HG02938 (cell line): ENCODE data around the gene HDHD2.

Source experiments
- ATAC-seq: cut with Tn5 transposase; IDR thresholded peaks from one replicate; pipeline ENCODE4 v1.9.1; 2021; ENCODE audit warnings: mild to moderate bottlenecking, moderate library complexity; ENCODE audit not compliant: unreplicated experiment

HDHD2 gene

GRCh38 chr18:47149457-47150028 is 757 bp downstream of the HDHD2 start:
- ATAC-seq = no peak

DNA sequence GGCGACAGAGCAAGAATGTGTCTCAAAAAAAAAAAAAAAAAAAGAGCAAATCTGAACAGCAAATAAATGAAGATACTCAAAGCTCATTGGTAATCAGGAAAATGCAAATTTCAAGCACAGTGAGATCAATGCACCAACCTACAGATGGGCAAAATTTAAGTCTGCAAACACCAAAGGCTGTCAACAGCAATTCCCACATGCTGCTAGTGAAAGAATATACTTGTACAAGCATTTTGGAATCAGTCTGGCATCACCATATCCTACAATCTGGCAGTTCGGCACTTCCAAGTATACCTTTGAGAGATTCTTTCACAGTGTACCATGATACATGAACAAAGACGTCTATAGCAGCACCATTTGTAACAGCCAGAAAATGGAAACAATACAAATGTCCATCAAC is 4.1 kb downstream of the HDHD2 start:
- no peak for ATAC-seq

DNA sequence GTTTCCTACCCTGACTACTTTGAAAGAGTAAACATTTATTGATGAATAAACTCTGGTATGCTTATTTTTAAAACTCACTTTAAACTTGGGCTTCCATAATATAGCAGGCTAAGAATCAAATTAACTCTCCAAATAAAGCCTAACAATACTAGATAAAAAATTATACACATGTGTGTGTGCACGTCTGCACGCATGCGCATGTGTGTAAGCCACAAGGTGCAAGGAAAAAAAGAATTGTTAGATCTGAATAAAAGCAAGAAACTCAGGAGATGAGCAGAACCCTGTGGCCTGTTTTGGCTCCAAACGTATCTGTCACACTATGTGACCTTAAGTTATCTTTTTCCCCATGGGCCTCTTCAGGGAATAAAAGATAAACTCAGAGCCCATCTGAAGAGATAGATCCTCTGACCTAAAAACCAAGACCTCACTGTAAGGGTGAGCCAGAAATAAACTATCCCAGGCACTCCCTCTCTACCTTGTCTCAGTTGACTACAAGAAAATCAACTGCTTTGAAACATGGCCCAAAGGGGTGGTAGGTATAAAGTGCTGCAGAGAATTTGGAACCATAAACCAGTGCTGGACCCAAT is 6.3 kb downstream of the HDHD2 start:
- ATAC-seq = no peak

DNA sequence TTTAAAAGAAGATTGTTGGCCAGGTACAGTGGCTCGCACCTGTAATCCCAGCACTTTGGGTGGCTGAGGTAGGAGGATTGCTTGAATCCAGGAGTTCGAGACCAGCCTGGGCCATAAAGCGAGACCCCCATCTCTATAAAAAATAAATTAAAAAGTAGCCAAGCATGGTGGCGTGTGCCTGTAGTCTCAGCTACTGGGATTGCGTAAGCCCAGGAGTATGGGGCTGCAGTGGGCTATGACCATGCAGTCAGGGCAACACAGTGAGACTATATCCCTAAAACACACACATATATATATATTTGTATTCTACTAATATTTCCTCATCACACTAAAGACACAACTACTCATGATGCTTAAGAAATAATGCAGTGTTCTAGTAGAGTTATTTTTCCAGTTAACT is 7.1 kb downstream of the HDHD2 start:
- ATAC-seq = no peak

DNA sequence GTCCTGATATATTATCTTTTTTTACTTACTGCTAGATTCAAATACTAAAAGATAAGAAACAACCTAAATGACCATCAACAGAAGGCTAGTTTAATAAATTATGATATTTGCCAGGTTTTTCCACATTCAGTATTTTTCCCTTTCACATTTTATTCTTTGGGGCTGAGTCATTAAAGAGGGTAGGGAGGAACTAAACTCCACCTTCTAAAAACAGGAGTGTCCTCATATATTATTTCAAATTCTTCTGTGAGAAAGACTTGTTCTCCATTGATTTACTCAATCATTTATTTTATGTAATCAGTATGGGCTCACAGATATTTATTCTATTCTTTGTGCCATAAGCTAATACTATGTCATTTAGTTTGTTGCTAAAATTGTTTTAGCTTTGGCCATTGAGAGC is 9.0 kb downstream of the HDHD2 start:
- ATAC-seq = no peak

DNA sequence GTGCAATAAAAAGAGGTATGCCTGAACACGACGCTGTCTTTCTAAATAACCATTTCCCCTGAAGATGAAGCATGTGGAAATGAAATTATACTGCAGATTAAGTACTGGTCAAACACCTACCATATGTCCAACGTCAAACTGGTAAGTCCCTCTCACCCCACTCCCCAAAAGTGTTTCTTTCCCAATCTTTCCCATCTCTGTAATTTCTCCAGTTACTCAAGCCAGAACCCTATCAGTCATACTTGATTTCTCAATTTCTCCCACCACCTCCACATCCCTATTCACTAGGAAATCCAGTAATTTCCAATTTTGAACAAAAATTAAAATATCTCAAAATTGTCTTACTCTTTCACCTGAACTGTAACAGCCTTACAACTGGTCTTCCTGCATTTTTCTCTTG is 29.2 kb downstream of the HDHD2 start:
- no peak for ATAC-seq

DNA sequence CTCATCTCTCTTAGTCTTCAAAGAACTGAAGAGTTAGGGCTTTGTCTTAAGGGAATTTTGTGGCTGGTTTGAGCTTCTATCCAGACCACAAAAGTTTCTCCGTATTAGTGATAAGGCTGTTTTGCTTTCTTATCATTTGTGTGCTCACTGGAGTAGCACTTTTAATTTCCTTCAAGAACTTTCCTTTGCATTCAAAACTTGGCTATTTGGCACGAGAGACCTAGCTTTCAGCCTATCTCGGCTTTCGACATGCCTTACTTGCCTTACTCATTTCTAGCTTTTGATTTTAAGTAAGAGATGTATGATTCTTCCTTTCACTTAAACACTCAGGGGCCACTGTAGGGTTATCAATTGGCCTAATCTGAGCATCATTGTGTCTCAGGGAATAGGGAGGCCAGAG is 29.9 kb downstream of the HDHD2 start:
- peak; percentile 95 for ATAC-seq

DNA sequence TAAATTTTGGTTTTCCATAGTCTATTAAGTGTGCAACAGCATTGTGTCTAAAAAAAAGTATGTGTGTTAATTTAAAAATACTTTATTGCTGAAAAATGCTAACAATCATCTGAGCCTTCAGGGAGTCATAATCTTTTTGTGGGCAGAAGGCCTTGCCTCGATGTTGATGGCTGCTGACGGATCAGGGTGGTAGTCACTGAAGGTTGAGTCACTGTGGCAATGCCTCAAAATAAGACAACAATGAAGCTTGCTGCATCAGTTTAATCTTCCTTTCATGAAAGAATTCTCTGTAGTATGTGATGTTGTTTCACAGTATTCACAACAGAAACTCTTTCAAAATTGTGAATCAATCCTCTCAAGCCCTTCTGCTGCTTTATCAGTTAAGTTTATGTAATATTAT is 31.3 kb downstream of the HDHD2 start:
- ATAC-seq = no peak

- ATAC-seq = no peak
Measured at GRCh38 chr18:47115205-47115604, 35.1 kb downstream of the HDHD2 start.

GRCh38 chr18:47113796-47114540 is 36.3 kb downstream of the HDHD2 start:
- no peak for ATAC-seq

DNA sequence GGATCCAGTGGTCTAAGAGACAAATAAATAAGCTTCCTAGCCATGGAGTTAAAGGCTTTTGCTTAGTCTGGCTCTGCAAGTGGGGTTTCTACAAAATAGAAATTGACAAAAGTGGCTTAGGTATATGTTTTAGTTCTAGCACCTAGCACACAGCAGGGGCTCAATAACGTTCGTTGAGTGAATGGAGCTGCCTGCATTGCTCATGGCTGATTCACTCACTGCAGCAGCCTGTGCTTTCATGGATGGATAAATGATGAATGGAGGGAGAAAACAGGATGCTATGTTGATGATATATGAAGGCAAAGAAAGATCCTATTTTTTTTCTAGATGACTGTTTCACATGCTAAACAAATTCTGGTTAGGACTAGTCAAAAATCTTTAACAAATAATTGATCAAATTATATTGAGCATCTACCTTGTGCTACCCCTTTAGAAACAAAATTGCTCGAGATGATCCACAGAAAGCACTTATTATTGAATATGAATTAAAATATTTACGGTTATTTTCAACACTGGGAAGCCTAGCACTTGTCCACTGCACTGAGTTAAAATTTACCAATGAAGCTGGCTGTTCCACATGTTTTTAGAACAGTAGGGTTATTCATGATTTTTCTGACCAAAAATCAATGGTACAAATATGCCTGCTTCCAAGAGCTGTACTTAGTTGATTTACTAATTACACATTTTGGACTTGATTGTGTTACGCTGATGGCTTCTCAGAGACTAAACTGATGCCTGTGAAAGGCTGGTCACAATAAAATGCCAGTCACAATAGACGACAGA is 39.6 kb downstream of the HDHD2 start:
- no peak for ATAC-seq

DNA sequence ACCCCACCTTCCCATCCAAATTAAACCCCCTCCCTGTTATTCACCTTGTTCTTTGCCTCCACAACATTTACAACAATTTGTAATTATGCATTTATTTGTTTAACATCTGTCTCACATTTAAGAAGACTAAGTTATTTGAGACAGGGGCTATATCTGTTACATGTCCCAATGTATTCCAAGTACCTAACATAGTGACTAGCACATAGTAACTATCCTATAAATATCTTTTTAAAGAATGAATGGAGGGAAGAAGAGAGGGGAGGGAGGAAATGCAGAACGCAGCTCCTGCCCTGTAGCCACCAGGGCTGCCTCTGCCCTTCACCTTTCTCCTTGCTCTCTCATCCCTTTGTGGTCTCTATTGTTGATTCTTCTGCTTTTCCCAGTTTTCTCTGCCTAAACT is 40.6 kb downstream of the HDHD2 start:
- no peak for ATAC-seq

DNA sequence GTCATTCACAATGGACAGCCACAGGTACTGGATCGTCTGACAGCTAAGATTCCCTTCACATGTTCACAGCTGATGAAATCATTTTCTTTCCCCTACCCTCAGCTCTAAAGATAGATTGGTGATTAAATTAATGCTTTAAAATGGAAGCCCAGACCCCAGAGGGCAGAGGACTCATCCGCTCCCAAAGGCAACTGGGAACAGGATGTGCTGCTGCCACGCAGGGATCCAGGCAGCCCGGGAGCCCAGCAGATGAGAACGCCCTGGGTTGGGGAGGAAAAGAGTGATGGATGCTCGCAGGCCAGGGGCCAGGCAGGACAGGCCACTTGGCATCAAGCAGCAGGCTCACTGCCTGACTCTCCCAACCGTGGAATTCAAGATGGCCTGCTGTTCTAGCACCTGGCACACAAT is 41.3 kb downstream of the HDHD2 start:
- ATAC-seq = no peak

DNA sequence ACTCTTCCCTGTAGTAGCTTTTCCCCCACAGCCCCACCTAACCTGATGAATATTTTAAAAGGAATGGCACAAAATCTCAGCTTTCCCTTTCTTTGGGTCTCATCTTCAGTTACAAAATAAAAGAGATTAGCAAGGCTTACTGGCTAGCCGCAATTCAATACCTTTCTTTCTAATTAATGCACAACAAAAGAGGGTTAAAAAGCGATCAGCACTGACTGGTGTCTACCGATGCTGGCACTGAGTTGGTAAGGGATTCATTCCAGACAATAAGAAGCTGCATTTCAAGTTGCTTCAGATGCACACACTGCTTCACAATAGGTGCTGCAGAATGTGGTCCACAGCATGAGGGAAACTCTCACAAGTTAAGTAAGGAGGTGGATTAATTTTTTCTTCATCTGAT is 41.9 kb downstream of the HDHD2 start:
- no peak for ATAC-seq

DNA sequence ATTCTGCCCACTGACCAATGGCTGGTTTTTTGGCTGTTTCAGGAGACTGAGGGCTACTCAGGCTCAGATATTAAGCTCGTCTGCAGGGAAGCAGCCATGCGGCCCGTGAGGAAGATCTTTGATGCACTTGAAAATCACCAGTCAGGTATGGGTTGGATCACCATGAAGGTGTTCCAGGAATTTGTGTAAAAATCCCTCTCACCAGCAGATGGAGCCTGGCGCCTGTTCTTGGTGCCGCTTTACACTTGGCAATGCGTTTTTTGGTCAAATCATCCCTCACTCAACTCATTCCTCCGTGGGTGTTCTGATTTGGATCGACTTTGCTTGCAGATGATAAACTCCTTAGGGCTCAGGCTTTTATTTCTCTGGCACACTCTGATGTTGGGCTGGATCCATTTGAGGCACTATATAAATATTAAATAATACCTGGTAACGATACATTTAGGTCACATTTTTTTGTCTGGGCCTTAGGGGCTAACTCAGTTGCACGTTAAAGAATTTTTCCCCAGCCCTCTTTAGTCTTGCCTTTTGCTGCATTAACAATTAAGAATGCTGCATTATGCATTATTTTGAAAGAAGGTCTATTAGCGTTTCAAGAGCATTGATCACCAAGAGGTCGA is 50.0 kb downstream of the HDHD2 start:
- ATAC-seq = no peak

- ATAC-seq = no peak
Measured at GRCh38 chr18:47095810-47096209, 54.5 kb downstream of the HDHD2 start.

DNA sequence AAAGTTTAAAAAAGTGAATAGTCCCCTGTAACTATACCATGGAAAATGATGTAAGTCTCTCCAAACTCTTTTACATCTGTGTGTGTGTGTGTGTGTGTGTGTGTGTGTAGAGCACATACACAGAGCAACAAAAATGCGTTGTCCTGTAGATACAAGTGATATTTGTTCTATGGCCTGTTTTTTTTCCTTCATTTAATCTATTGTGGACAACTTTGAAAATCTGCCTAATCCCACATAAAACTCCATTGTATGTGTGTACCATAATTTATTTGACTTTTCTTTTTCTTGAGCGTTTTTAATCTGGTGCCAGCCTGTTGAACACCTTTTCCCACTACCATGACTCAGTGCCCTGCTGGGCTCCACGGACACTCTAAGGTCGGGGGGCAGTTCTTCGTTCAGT is 62.6 kb downstream of the HDHD2 start:
- no peak for ATAC-seq

- ATAC-seq = no peak
Measured at GRCh38 chr18:47081578-47081977, 68.7 kb downstream of the HDHD2 start.

DNA sequence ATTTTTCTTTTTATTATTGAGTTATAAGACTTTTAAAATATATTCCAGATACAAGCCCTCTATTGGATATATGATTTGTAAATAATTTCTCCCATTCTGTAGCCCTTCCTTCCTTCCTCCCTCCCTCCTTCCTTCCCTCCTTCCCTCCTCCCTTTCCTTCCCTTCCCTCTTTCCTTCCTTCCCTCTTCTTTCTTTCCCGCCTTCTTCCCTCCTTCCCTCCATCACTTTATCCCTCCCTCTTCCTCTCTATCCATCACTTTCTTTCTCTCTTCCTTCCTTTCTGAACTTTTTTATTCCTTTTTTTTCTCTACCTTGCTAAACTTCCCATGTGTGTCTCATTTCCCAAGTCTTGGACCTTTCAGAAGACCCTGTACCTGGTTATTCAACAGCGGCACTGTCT is 69.4 kb downstream of the HDHD2 start:
- no peak for ATAC-seq

- ATAC-seq = no peak
Measured at GRCh38 chr18:47077111-47077510, 73.2 kb downstream of the HDHD2 start.

- ATAC-seq = no peak
Measured at GRCh38 chr18:47075098-47075883, 75.0 kb downstream of the HDHD2 start.
